Amniotic epithelial cell (primary cell): ENCODE results near the gene CASR.

Experiments
- DNase-seq: peaks from one replicate; pipeline ENCODE4 v3.0.0-alpha.2; 2010; ENCODE audit warnings: low read depth

CASR gene

DNA sequence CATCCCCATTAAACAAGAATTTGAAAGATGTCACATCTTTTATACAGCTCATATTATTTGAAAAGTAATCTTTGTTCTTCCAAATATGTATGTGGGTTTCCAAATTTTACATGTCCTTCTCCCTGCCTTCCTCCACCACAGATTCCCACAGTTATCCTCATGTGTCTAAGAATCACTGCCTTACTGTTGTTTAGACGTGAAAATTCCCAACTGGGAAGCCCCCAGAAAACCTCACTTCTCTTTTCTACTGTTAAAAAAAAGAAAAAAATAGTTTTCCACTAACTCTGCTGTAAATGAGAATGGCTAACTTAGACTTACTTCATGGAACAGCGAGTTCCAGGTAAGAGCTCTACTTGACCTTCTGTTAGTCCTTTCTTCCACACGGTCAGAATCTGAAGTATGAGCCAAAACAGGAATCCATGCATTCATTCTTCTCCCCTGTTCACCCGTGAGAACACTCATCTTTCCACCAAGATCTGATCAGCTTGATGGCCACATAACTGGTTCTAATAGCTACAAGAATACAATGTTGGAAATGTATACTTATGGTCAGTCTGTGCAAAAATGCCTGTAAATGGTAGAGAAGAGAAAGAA lies 123.7 kb downstream of the CASR start:
- no peak for DNase-seq

DNA sequence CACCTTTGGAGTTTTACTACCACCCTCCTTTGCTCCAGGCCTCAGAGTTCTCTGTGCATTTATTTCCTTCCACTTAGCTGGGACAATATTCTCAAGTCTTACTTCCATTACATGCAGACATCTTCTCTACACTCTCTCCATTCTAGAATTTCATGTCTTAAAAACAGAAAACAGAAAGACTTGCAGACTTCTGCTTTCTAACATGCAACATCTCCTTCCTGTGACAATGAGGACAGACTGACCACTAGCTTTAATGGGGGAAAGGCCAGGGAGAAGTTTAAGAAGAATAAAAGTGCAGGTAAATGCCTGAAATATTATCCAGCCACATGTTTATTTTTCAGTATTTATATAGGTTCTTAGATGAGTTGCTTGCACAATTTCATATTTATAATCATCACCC lies 124.5 kb downstream of the CASR start:
- no peak for DNase-seq

DNA sequence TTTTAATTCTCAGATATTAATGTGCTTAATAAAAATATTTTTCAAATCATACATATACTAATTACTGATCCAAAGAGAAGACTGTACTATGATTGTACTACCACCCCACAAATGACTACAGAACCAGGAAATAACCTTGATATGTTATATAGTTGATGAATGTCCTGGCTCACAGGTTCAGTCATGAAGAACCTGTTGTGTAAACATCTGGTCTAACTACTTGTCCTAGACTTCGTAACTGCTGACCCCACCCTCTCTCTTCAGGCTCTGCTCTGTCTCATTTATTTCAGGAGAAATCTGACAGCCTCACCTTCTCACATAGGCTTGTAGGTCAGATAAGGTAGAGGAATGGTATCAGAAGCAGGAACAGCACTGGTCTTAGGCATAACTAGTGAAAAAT lies 126.9 kb downstream of the CASR start:
- DNase-seq, result peak; percentile 7

DNA sequence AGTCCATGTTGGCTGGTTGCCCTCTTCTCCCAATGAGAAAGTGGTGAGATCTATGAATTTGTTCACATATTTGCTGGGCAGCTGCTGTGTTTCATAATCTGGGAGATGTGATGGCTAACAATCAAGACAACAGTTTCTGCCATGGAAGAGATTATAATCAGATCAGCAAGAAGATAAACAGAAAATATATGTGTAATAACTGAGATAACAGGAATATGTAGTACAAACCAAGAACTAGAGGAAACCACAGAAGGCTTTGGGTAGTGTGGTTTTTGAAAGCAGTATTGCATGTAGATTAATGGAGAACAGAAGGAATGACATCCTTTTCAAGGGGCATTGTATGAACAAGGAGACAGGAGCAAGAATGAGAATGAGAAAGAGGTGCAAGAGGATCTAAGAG lies 129.4 kb downstream of the CASR start:
- DNase-seq, result peak; percentile 93

DNA sequence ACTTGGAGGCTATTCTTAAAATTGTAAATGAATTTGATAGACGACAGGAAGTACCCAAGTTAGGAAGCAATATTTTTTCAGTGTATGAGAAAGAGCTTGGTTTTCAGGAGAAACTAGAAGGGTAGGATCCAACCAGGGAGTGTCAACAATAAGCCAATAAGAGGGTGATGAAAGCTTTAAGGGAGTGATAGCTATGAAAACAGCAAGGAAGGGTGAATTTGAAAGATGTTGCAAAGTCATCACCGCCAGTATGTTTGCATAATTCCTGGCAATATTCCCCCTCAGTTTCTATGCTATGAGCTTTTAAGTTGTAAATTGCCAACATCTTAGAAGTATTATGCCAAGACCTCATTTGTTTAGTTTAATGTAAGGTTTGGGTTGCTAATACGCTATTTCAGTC lies 129.8 kb downstream of the CASR start:
- peak; percentile 73 for DNase-seq

DNA sequence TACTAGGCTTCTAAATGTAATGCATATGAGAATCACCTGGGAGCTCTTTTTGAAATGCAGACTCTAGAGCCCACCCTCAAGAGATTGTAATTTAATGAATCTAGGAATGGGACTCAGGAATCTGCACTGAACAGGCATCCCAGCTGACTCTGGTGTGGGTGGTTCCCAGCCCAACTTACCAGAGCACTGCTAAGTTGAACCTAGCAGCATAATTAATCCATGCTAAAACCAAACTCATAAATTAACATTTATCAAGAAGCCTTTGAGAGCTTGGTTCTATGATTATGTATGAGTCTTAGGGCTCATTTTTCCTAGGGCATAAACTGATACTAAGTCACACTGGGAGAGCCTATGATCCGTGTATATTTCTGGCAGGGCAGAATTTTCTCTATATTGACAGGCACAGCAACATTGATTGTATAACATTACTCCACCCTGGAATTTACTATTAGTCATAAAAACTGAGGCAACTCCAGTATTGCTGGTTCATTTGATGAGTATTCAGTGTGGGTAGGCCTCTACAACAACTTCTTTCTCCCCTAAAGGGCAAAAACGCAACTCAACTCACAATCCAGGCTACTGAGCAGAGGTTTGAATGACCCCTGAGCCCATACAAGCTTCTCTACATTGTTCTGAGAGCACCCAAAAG lies 130.9 kb downstream of the CASR start:
- DNase-seq, result peak; percentile 14

DNA sequence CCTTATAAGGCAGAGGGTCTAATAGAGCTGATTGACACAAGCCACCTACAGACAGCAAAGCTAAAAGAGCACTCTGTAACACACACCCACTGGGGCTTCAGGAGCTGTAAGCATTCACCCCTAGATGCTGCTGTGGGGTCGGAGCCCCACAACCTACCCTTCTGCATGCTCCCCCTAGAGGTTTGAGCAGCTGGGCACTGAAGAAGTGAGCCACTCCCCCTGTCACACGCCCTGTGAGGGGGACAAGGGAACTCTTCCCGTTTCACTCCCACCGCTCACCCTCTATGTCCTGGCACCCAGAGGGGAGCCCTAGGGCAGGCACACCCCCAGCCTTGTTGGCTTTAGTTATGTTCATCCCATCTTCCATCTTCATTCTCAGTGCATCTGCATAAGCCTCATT lies 132.2 kb downstream of the CASR start:
- no peak for DNase-seq

DNA sequence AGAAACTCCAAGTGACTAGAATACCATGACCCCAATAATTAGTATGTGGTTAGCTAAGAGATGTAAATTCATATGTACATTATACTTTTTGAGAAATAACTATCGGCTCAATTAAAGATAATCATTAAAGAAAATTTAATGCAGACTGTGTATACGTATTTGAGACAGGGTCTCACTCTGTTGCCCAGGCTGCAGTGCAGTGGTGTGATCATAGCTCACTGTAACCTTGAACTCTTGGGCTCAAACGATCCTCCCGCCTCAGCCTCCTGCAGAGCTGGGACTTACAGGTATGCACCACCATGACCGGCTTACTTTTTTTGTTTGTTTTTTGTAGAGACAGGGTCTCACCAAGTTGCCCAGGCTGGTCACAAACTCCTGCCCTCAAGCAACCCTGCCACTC lies 132.9 kb downstream of the CASR start:
- no peak for DNase-seq

DNA sequence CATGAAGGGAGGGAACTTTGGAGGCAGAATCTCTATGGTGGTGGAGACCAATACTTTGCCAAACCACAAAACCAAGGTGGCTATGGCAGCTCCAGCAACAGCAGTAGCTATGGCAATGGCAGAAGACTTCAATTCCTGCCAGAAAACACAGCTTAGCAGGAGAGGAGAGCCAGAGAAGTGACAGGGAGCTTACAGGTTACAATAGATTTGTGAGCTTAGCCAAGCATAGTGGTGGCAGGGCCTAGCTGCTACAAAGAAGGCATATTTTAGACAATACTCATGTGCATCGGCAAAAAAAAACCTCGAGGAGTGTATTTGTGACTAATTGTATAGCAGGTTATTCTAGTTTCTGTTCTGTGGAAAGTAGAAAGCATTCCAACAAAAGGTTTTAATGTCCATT lies 135.2 kb downstream of the CASR start:
- DNase-seq, result no peak

DNA sequence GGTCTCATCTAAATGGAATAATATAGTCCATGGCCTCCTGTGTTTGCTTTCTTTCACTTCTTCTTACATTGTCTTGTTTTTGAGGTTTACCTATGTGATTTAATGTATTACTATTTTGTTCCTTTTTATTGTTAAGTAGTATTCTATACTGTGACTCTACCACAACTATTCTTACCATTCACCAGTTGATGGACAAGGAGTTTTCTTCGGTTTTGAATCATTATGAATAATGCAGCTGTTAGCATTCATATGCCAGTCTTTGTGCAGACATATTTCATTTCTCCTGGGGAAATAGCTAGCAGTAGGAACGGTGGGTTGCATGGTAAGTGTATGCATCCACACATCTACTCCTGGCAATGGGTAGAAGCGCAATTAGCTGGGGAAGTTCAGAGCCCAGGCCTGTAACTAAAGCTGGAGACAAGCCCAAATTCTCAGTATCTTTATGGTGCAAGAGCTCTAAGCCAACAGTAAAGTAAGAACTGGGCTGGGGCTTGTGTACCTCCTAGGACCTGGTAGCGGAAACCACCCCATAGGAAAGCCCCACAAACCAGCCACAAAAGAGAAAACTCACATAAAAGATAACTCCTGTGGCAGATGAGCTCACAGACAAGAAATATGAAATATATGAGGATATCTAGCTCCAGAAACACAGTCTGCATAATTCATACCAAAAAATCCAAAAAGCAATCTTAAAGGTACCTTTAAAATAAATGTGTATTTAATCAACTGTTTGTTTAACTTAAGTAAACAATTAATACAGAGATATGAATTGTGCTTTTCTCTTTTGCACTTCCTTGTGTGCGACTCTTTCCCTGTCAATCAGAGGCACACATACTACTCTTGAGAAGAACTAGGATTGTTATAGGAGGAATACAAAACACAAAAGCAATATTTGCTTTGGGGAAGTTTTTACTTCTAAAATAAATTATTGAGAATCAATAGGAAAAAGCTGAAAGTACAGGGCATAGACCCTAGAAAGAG lies 138.9 kb downstream of the CASR start:
- no peak for DNase-seq

DNA sequence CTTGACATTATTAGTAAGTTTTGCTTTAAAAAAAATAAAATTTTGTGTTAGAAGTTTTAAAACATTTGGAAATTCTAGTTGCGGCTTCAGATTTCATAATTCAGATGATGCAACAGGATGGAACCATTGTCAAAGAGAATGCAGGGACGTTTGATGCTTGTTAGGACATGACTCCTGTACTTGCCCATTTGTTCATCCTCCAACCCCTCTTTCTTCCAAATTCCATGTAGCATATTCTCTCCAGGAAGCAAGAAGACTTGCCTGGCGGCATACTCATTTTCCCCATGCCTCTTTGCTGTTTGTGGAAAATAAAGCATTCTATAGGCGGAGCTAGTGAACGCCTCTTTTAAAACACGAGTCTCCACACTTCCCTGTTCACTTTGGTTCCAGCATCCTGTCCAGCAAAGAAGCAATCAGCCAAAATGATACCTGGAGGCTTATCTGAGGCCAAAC lies 141.4 kb downstream of the CASR start, which contains the start of gene CSTA:
TSS of gene CSTA (plus strand) at position 378 of the 453 bp plus-strand sequence. CDS start at position 423, 45 bp downstream.
- DNase-seq, result peak; percentile 20

DNA sequence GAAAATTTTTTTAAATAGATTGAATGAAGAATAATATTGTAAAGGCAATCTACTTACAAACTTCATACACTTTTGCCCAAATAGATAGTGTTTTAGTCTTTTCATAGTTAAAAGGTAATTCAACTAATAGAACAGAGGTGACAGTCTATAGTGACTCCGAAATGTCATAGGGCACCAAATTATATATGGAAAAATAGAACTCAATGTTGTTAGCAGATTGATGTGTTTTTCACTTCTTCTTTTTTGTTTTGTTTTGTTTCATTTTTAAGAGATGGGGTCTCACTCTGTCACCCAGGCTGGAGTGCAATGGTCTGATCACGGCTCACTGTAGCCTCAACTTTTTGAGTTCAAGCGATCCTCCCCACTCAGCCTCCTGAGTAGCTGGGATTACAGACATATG lies 142.3 kb downstream of the CASR start:
- no peak for DNase-seq

DNA sequence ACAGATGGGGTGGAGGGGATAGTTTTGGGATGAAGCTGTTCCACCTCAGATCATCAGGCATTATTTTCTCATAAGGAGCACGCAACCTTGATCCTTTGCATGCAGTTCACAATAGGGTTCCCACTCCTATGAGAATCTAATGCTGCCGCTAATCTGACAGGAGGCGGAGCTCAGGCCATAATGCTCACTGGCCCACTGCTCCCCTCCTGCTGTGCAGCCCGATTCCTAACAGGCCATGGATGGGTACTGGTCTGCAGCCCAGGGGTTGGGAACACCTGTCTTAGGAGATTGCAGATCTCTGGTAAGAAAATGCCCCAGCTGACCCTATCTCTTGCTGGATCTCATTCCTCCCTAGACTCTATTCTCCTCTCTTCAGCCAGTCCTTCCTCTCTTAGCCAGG lies 148.4 kb downstream of the CASR start:
- DNase-seq, result no peak

DNA sequence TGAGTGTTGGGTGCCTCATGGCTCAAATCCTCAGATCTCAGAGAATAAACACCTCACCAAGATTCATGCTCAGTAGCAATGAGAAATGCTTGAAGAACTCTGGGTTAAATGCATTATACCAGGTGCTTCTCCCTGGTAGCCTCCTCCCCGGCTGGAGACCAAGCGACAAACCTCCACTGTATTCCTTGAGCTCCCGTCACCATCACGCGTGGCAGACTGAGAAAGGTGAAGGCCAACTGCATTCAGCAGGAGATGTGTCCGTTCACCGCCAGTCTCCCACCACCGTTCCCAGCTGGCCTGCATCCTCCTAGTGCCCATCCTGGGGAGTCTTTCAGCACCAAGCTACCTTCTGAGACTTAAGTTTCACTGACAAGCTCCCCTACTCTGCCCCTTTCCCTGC lies 149.1 kb downstream of the CASR start:
- no peak for DNase-seq
